DND-41 (cell line): ENCODE data around the gene CCDC97.

ENCODE experiments used
- ATAC-seq: fragments of 200-7000 bp; cut with Tn5 transposase; 3 replicates; pipeline ENCODE4 v1.9.1; 2021; ENCODE audit warnings: low read depth; ENCODE audit not compliant: insufficient read depth
- DNase-seq: peaks from one replicate; pipeline ENCODE4 v3.0.0-alpha.2; 2020
- H2AFZ ChIP-seq: 2 replicates; pipeline ENCODE4 v1.6.0; 2012; ENCODE audit warnings: low read depth, low read length
- H3K27ac ChIP-seq: 2 replicates; pipeline ENCODE4 v1.5.1; 2012; ENCODE audit warnings: low read length, inconsistent platforms
- H3K27me3 ChIP-seq: fragments of 200-600 bp; sonication (generic); 2 replicates; pipeline ENCODE4 v1.6.0; 2012; ENCODE audit warnings: low read length, mild to moderate bottlenecking, inconsistent platforms; ENCODE audit not compliant: insufficient read depth, poor library complexity
- H3K36me3 ChIP-seq: 2 replicates; pipeline ENCODE4 v1.5.1; 2012; ENCODE audit warnings: low read length, inconsistent platforms; ENCODE audit not compliant: insufficient read depth
- H3K4me1 ChIP-seq: 2 replicates; pipeline ENCODE4 v1.5.1; 2012; ENCODE audit warnings: mild to moderate bottlenecking, low read length; ENCODE audit not compliant: insufficient read depth
- H3K4me2 ChIP-seq: 2 replicates; pipeline ENCODE4 v1.6.0; 2012; ENCODE audit warnings: mild to moderate bottlenecking, moderate library complexity, low read length, inconsistent platforms; ENCODE audit not compliant: insufficient read depth
- H3K4me3 ChIP-seq, 2 experiments: fragments of 200-600 bp in 1 of 2; shearing (Covaris generic) in 1 of 2; 2 replicates each; pipeline ENCODE4 v1.5.1; 2012 to 2016; ENCODE audit warnings: inconsistent platforms in 2 of 2, low read length in 2 of 2, mild to moderate bottlenecking in 2 of 2, low read depth in 1 of 2, moderate library complexity in 1 of 2
- H3K79me2 ChIP-seq: 2 replicates; pipeline ENCODE4 v1.6.0; 2012; ENCODE audit warnings: low read length, inconsistent platforms; ENCODE audit not compliant: insufficient read depth
- H3K9ac ChIP-seq: 2 replicates; pipeline ENCODE4 v1.6.0; 2012; ENCODE audit warnings: low read depth, mild to moderate bottlenecking, inconsistent platforms, low read length, moderate library complexity
- H3K9me3 ChIP-seq: 2 replicates; pipeline ENCODE4 v1.5.1; 2012; ENCODE audit warnings: low read length, moderate library complexity, mild to moderate bottlenecking, inconsistent platforms; ENCODE audit not compliant: insufficient read depth, severe bottlenecking
- H4K20me1 ChIP-seq: 2 replicates; pipeline ENCODE4 v1.6.0; 2012; ENCODE audit warnings: low read length; ENCODE audit not compliant: insufficient read depth
- CTCF ChIP-seq: IDR thresholded peaks from 2 replicates; pipeline ENCODE4 v1.5.1; 2012; ENCODE audit warnings: borderline replicate concordance, low read length, moderate library complexity, mild to moderate bottlenecking; ENCODE audit not compliant: poor library complexity, severe bottlenecking; ENCODE audit errors: extremely low read depth
- EZH2 ChIP-seq: IDR thresholded peaks from 3 replicates; pipeline ENCODE4 v1.6.1; 2012; ENCODE audit warnings: borderline replicate concordance, low read depth, mild to moderate bottlenecking, moderate library complexity, low read length, inconsistent platforms; ENCODE audit not compliant: severe bottlenecking

Gene CCDC97

GRCh38 chr19:41294393-41294792 lies 15.6 kb upstream of the CCDC97 start:
- DNase-seq (no peak), ATAC-seq (no peak)
- Histone ChIP-seq H3K27ac (no peak overlapping the region), H3K4me3 (no peak overlapping the region), H3K79me2 (peaks cover 40% of the 10 kb centered on the region), H3K27me3 (no peaks in the 10 kb centered on the region), H3K4me1 (no peaks in the 10 kb centered on the region), H3K4me2 (no peak overlapping the region), H3K36me3 (peaks cover 100% of the 10 kb centered on the region), H3K9ac (no peak overlapping the region), H3K9me3 (no peaks in the 10 kb centered on the region), H2AFZ (no peak overlapping the region), H4K20me1 (peaks cover 66% of the 10 kb centered on the region)
- no peak for TF ChIP-seq EZH2
- TF ChIP-seq CTCF, result no peak

GRCh38 chr19:41295499-41295898 lies 14.5 kb upstream of the CCDC97 start:
- H3K9me3 ChIP-seq, result no peaks in the 10 kb centered on the region
- H3K9ac ChIP-seq, result no peak overlapping the region
- H3K4me2 ChIP-seq, result no peak overlapping the region
- H3K4me3 ChIP-seq, result no peak overlapping the region
- ATAC-seq (no peak), DNase-seq (no peak)
- peaks cover 67% of the 10 kb centered on the region for H4K20me1 ChIP-seq
- H3K27ac ChIP-seq, result no peak overlapping the region
- H3K4me1 ChIP-seq, result no peaks in the 10 kb centered on the region
- peaks cover 39% of the 10 kb centered on the region; the same call in 1 of the 2 replicates for H3K79me2 ChIP-seq
- H2AFZ ChIP-seq, result no peak overlapping the region
- peaks cover 100% of the 10 kb centered on the region for H3K36me3 ChIP-seq
- TF ChIP-seq CTCF, result no peak
- TF ChIP-seq EZH2, result no peak
- H3K27me3 ChIP-seq, result no peaks in the 10 kb centered on the region

DNA sequence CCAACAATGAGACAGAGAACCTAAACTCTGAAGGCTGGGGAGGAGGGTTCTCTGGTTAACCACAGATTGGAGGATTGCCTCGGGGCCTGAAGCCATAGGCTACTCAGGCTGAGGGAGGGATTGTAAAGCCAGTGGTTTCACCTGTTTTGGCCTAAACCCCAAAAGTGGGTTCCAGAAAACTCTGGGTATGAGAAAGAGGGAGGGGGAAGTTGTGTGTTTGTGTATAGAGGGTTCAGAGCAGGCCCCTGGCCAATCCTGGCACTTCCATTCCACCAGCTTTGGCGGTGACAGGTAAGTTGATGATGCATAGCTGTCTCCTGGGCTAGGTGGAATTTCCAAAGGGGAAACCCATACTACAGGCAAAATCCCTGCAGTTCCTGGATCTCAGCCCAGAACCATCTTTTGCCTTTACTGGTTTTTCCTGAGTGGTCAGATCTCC lies 13.5 kb upstream of the CCDC97 start:
- H3K4me1 ChIP-seq, result no peaks in the 10 kb centered on the region
- no peak overlapping the region for H3K4me2 ChIP-seq
- peaks cover 100% of the 10 kb centered on the region for H3K36me3 ChIP-seq
- peaks cover 65% of the 10 kb centered on the region for H4K20me1 ChIP-seq
- H3K4me3 ChIP-seq, result no peak overlapping the region
- DNase-seq, result no peak
- no peaks in the 10 kb centered on the region for H3K9me3 ChIP-seq
- no peak overlapping the region for H2AFZ ChIP-seq
- TF ChIP-seq EZH2 (no peak), CTCF (no peak)
- H3K79me2 ChIP-seq, result peaks cover 35% of the 10 kb centered on the region; the same call in 1 of the 2 replicates
- H3K27me3 ChIP-seq, result no peaks in the 10 kb centered on the region
- no peak overlapping the region for H3K27ac ChIP-seq
- no peak overlapping the region for H3K9ac ChIP-seq
- ATAC-seq, result no peak
